ENCODE data around the gene SLC44A1.

The SLC44A1 gene

GRCh38 chr9:105305856-105306255 is 61.4 kb downstream of the SLC44A1 start:
- Histone ChIP-seq H2AFZ (no peak overlapping the region), H3K79me2 (peaks cover 5% of the 10 kb centered on the region), H3K36me3 (ENCODE audit: control insufficient read depth, insufficient read depth, low read length) (no peaks in the 10 kb centered on the region), H3K27me3 (ENCODE audit: control insufficient read depth, insufficient read depth, low read length) (no peaks in the 10 kb centered on the region), H3K4me3 (ENCODE audit: low read depth, low read length) (no peak overlapping the region), H3K4me2 (ENCODE audit: low read length) (no peak overlapping the region), H3K9ac (no peak overlapping the region), H3K9me3 (ENCODE audit: control insufficient read depth, low read length) (no peaks in the 10 kb centered on the region), H3K4me1 (peaks cover 3% of the 10 kb centered on the region), H3K27ac (no peak overlapping the region)
- TF ChIP-seq, protein P1, sequence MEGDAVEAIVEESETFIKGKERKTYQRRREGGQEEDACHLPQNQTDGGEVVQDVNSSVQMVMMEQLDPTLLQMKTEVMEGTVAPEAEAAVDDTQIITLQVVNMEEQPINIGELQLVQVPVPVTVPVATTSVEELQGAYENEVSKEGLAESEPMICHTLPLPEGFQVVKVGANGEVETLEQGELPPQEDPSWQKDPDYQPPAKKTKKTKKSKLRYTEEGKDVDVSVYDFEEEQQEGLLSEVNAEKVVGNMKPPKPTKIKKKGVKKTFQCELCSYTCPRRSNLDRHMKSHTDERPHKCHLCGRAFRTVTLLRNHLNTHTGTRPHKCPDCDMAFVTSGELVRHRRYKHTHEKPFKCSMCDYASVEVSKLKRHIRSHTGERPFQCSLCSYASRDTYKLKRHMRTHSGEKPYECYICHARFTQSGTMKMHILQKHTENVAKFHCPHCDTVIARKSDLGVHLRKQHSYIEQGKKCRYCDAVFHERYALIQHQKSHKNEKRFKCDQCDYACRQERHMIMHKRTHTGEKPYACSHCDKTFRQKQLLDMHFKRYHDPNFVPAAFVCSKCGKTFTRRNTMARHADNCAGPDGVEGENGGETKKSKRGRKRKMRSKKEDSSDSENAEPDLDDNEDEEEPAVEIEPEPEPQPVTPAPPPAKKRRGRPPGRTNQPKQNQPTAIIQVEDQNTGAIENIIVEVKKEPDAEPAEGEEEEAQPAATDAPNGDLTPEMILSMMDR (IDR thresholded peaks at IDR 0.05): no peak

DNA sequence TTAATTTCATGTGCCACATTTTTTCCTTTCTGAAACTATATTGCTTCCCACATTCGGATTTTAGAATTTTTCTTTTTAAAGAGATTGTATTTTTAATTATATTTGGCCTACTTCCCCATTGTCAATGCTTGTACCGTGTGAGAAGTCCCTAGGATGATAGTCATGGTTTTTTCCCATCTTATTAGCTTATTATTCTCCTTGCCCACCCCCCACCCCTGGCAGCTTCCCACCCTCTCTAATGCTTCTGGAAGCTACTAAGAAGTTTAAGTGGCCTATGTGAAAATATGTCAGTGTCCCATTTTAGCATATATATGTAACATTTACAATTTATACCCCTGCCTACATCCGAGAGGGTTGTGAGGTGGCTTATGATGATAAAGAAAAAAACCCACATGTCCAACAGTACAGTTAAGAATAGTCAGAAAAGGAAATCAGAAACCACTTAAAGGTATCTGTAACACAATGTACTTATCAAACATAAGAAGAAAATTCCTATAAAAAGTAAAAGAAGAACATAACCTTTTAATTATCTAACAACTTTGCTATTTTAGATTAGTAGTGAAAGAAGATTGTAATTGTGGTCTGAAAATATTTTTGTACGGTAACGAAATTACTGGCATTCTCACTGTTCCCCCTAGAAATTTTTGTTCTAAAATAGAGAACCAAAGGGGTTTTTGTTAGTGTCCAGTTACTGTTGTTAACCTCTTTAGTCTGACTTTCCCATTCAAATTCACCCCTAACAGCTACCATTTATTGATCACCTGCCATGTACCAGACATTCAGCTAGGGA is 62.1 kb downstream of the SLC44A1 start:
- H3K4me3 ChIP-seq (ENCODE audit: low read depth, low read length): no peak overlapping the region
- no peak overlapping the region for H2AFZ ChIP-seq
- H3K79me2 ChIP-seq: peaks cover 5% of the 10 kb centered on the region
- no peaks in the 10 kb centered on the region for H3K36me3 ChIP-seq (ENCODE audit: control insufficient read depth, insufficient read depth, low read length)
- H3K4me2 ChIP-seq (ENCODE audit: low read length): no peak overlapping the region
- no peak overlapping the region for H3K9ac ChIP-seq
- TF ChIP-seq, protein P1 (IDR thresholded peaks at IDR 0.05): no peak
- no peaks in the 10 kb centered on the region for H3K27me3 ChIP-seq (ENCODE audit: control insufficient read depth, insufficient read depth, low read length)
- no peaks in the 10 kb centered on the region for H3K9me3 ChIP-seq (ENCODE audit: control insufficient read depth, low read length)
- no peak overlapping the region for H3K27ac ChIP-seq
- peaks cover 3% of the 10 kb centered on the region for H3K4me1 ChIP-seq

- Histone ChIP-seq H3K36me3 (ENCODE audit: control insufficient read depth, insufficient read depth, low read length) (no peaks in the 10 kb centered on the region), H3K79me2 (peaks cover 3% of the 10 kb centered on the region), H3K27me3 (ENCODE audit: control insufficient read depth, insufficient read depth, low read length) (no peaks in the 10 kb centered on the region), H3K4me3 (ENCODE audit: low read depth, low read length) (no peak overlapping the region), H2AFZ (no peak overlapping the region), H3K9ac (no peak overlapping the region), H3K4me2 (ENCODE audit: low read length) (no peak overlapping the region), H3K27ac (no peak overlapping the region), H3K9me3 (ENCODE audit: control insufficient read depth, low read length) (no peaks in the 10 kb centered on the region), H3K4me1 (peaks cover 3% of the 10 kb centered on the region)
- TF ChIP-seq, protein P1 (IDR thresholded peaks at IDR 0.05): no peak
Measured at GRCh38 chr9:105307591-105308130, 63.2 kb downstream of the SLC44A1 start.

DNA sequence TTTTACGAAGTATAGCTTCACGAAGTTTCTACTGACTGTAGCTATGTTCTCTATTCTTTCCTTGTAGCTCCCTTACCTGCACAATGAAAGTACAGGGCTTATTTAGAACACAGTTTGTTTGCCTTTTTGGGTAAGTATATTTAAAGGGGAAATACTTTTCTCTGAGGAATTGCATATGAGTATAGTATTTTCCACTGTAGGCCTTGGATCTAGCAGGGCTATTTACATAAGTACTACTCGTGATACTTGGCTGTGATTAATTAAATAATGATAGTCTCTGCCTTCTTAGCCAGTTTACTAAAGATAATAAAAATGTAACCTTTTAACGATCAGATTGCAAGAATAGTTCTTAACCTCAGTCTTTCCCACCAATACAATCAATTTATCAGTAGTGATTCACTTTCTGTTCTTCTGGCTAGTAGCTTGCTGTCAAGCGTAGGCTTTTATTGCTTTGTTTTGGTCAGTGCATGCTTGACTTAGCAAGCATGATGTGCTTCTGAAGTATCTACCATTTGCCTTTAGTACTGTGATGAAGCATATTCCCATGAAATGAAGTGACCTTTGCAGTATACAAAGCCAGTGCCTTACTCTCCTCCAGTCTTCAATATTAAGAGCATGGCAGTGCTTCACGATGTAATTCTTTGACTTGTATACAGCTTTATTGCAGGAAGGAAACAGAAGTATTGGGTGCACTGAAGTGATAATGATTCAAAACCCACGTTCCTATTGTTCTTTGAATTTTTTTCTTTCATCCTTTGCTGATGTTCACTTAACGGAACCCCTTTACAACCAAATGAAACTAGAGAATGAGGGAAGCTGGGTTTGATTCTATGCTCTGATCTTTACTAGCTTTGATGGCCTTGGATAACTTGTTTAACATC is 64.2 kb downstream of the SLC44A1 start:
- H3K9me3 ChIP-seq (ENCODE audit: control insufficient read depth, low read length): no peaks in the 10 kb centered on the region
- TF ChIP-seq, protein P1 (IDR thresholded peaks at IDR 0.05): no peak
- H3K4me1 ChIP-seq: peaks cover 3% of the 10 kb centered on the region
- H3K27me3 ChIP-seq (ENCODE audit: control insufficient read depth, insufficient read depth, low read length): no peaks in the 10 kb centered on the region
- H3K27ac ChIP-seq: no peak overlapping the region
- H2AFZ ChIP-seq: no peak overlapping the region
- no peaks in the 10 kb centered on the region for H3K79me2 ChIP-seq
- H3K36me3 ChIP-seq (ENCODE audit: control insufficient read depth, insufficient read depth, low read length): no peaks in the 10 kb centered on the region
- H3K9ac ChIP-seq: no peak overlapping the region
- H3K4me2 ChIP-seq (ENCODE audit: low read length): no peak overlapping the region
- no peak overlapping the region for H3K4me3 ChIP-seq (ENCODE audit: low read depth, low read length)

Data from parathyroid adenoma (tissue), 2 donors.